Bronchial epithelial cell (primary cell): ENCODE measurements around the gene SYT3. TPM values are rescaled to one million over a fixed set of nuclear protein-coding genes. Genes with fewer than 3 reads are reported as not detected.
"Not testable (repeated sequence)": the region's sequence is repeated elsewhere in the genome, so short reads cannot be mapped to it uniquely, and the experiment has no call there.

Experiments
- DNase-seq: peaks from one replicate; pipeline ENCODE4 v3.0.0-alpha.2; 2010; ENCODE audit warnings: low read depth
- FAIRE-seq: peaks from 2 replicates; lab custom pipeline; 2011; peaks lifted over from hg19 to GRCh38; lab: Jason Lieb, UNC
- H3K27me3 ChIP-seq: 2 replicates; pipeline ENCODE4 v1.5.1; 2011; ENCODE audit warnings: low read length; ENCODE audit not compliant: control insufficient read depth, insufficient read depth
- H3K36me3 ChIP-seq: 2 replicates; pipeline ENCODE4 v1.5.1; 2011; ENCODE audit warnings: low read length; ENCODE audit not compliant: control insufficient read depth, insufficient read depth
- H3K4me3 ChIP-seq: 2 replicates; pipeline ENCODE4 v1.5.1; 2011; ENCODE audit warnings: mild to moderate bottlenecking, low read depth, low read length, control low read depth
- total RNA-seq: library from RNA; depleted of rRNA; stranded (reverse); fragments of >200 nt; gene quantifications from 2 replicates; pipeline ENCODE4 v1.2.1, GENCODE V29; 2014
- TF ChIP-seq, protein P1 (sequence below): IDR thresholded peaks from 2 replicates; pipeline ENCODE4 v1.5.1; 2011; ENCODE audit warnings: mild to moderate bottlenecking, moderate library complexity, low read length, control low read depth, inconsistent platforms; ENCODE audit not compliant: insufficient read depth, severe bottlenecking

The SYT3 gene
- total RNA-seq, 1 donor from 2014 or later: not detected

DNA sequence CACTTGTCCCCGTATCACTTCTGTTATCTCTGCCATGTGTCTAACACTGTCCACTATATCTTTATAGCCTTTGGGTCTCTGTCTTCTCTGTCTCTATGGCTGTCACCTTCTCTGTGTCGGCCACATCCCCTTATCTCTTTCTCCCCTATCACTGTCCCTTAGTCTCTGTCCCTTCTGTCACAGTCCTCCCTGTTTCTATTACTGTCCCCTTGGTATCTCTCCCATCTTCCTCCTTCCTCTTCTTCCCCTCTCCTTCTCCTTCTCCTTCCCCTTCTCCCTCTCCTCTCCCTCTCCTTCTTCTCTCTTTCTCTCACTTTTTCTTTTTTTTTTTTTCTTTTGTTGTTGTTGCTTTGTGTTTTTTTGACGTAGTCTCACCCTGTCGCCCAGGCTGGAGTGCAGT, 36.7 kb downstream of the SYT3 start:
- TF ChIP-seq, protein P1, sequence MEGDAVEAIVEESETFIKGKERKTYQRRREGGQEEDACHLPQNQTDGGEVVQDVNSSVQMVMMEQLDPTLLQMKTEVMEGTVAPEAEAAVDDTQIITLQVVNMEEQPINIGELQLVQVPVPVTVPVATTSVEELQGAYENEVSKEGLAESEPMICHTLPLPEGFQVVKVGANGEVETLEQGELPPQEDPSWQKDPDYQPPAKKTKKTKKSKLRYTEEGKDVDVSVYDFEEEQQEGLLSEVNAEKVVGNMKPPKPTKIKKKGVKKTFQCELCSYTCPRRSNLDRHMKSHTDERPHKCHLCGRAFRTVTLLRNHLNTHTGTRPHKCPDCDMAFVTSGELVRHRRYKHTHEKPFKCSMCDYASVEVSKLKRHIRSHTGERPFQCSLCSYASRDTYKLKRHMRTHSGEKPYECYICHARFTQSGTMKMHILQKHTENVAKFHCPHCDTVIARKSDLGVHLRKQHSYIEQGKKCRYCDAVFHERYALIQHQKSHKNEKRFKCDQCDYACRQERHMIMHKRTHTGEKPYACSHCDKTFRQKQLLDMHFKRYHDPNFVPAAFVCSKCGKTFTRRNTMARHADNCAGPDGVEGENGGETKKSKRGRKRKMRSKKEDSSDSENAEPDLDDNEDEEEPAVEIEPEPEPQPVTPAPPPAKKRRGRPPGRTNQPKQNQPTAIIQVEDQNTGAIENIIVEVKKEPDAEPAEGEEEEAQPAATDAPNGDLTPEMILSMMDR: no peak
- no peak overlapping the region for H3K4me3 ChIP-seq
- no peaks in the 10 kb centered on the region for H3K36me3 ChIP-seq
- no peak for DNase-seq
- H3K27me3 ChIP-seq: no peaks in the 10 kb centered on the region
- no peak for FAIRE-seq

DNA sequence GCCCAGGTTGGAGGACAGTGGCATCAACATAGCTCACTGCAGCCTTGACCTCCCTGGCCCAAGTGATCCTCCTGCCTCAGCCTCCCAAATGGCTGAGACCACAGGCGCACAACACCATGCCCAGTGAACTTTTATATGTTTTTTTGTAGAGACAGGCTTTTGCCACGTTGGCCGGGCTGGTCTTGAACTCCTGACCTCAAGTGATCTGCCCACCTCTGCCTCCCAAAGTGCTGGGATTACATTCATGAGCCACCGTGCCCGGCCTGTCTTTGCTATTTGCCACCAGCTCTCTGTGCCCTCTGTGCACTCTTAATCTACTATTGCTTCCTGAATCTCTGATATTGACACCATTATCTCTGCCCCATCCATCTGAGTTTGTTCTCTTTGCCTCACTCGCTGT, 37.2 kb downstream of the SYT3 start:
- Histone ChIP-seq H3K27me3 (no peaks in the 10 kb centered on the region), H3K4me3 (no peak overlapping the region), H3K36me3 (no peaks in the 10 kb centered on the region)
- DNase-seq (no peak), FAIRE-seq (no peak)
- TF ChIP-seq, protein P1: no peak

DNA sequence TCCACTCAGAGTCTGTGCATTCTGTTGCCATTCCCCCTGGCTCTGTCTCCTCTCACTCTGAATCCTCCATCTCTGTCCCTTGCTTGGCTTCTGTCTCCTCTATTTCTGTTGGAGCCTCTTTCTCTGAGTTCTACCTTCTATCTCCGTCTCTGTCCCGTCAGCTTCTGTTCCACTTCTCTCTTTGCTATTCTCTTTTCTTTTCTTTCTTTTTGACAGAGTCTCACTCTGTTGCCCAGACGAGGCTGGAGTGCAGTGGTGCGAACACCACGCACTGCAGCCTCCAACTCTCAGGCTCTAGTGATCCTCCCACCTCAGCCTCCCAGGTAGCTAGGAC, 37.6 kb downstream of the SYT3 start:
- FAIRE-seq (no peak), DNase-seq (no peak)
- TF ChIP-seq, protein P1: no peak
- no peaks in the 10 kb centered on the region for H3K27me3 ChIP-seq
- no peaks in the 10 kb centered on the region for H3K36me3 ChIP-seq
- H3K4me3 ChIP-seq: no peak overlapping the region

DNA sequence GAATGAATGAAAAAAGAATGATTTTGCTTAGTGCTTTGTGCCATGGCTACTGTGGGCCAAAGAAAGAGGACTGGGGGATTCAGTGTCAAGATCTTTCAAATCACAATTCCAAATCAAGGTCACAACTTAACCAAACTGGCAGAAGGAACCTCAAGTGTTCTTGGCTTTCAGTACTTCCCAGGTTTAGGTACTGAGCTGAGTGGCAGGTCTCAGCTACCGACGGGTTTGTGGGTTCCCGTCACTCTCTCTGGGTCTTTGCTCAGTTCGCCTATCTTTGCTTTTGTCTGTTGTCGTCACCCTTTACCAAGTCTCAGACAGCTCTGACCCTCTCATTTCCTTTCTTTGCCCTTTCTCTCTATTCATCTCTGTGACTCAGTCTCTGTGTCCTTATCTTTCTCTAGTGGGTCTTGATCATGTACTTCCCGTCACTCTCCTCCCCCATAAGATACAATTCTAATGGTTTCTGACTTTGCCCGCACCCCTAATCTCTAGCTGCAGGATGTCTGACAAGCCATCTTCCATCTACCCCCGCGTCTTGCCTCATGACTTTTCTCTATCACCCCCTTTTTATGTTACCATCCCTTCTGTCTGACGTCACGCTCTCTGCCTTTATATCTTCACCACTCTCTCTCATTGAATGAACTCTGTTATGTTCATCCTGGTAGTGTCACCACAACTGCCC, 38.1 kb downstream of the SYT3 start:
- FAIRE-seq (no peak), DNase-seq (no peak)
- no peaks in the 10 kb centered on the region for H3K27me3 ChIP-seq
- no peak overlapping the region for H3K4me3 ChIP-seq
- H3K36me3 ChIP-seq: no peaks in the 10 kb centered on the region
- TF ChIP-seq, protein P1: no peak

DNA sequence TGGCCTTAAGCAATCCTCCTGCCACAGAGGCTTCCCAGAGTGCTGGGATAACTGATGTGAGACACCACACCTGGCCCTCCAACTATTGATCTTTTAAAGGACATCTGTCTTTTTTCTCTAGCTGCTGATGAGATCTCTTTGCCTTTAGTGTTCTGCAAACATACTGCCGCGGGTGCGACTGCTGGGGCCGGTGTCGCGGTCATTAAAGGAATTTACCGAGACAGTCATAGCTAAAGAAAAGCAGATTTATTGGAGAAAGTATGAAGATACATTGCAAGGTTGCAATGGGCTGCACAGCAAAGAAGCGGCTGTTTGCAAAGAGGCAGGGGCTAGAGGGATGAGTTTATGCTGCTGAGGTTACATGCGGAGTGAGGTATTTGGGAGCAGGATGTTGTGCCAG, 40.3 kb downstream of the SYT3 start:
- Histone ChIP-seq H3K27me3 (no peaks in the 10 kb centered on the region), H3K36me3 (no peaks in the 10 kb centered on the region), H3K4me3 (no peak overlapping the region)
- no peak for DNase-seq
- no peak for FAIRE-seq
- TF ChIP-seq, protein P1: no peak

DNA sequence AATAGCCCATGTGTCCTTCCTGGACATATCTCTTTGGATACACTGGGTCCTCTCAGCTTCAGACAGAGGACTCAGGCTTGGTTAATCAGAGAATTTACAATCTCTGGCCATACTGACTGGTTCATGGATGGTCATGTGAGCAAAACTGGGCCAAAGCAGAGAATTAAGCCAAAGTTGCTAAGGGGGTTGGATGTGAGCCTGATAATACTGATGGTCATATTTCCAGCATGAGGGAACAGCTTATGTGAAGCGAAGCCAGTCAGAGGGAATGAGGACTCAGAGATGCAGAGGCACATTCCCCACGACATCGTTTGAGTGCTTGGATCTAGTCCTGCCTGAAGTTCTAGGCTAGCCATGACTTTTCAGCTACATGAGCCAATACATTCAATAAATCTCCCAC, 49.5 kb downstream of the SYT3 start:
- Histone ChIP-seq H3K36me3 (no peaks in the 10 kb centered on the region), H3K4me3 (no peak overlapping the region), H3K27me3 (no peaks in the 10 kb centered on the region)
- TF ChIP-seq, protein P1: no peak
- DNase-seq: no peak
- peak; percentile 82 for FAIRE-seq

DNA sequence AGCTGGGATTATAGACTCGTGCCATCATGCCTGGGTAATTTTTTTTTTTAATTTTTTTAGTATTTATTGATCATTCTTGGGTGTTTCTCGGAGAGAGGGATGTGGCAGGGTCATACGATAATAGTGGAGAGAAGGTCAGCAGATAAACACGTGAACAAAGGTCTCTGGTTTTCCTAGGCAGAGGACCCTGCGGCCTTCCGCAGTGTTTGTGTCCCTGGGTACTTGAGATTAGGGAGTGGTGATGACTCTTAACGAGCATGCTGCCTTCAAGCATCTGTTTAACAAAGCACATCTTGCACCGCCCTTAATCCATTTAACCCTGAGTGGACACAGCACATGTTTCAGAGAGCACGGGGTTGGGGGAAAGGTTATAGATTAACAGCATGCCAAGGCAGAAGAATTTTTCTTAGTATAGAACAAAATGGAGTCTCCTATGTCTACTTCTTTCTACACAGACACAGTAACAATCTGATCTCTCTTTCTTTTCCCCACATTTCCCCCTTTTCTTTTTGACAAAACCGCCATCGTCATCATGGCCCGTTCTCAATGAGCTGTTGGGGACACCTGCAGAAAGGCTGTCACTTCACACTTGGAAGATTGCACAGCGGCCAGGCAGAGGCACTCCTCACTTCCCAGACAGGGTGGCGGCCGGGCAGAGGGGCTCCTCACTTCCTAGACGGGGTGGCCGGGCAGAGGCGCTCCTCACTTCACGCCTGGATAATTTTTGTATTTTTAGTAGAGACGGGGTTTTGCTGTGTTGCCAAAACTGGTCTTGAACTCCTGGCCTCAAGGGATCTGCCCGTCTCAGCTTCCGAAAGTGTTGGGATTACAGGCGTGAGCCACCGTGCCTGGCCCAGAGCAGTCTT, 57.7 kb downstream of the SYT3 start:
- H3K4me3 ChIP-seq, DNase-seq, FAIRE-seq: not testable (repeated sequence)

More for the DNA sequence above, 57.7 kb downstream of the SYT3 start:
- H3K36me3 ChIP-seq, H3K27me3 ChIP-seq: not testable (repeated sequence)
